ENCODE measurements around the gene QRFP. TPM values are rescaled to one million over a fixed set of nuclear protein-coding genes. Genes with fewer than 3 reads are reported as not detected.
A peak's percentile ranks its signal among the peaks of the same experiment; 100 is the strongest.

Gene QRFP
- total RNA-seq, 6 experiments from 2014 or later, result not detected

- peak overlapping the region; percentile 60; the same call in 1 of the 2 replicates for H3K27ac Mint-ChIP-seq
- H3K9me3 Mint-ChIP-seq, result no peaks in the 10 kb centered on the region
- peaks cover 64% of the 10 kb centered on the region for H3K4me1 Mint-ChIP-seq (ENCODE audit: low read depth)
- peak; percentile 57; the same call in 1 of the 2 replicates for TF ChIP-seq CTCF (IDR thresholded peaks at IDR 0.05)
- peaks cover 13% of the 10 kb centered on the region for H3K27me3 Mint-ChIP-seq (ENCODE audit: insufficient read depth)
- peak overlapping the region; percentile 74; the same call in 1 of the 2 replicates for H3K4me3 Mint-ChIP-seq
- no peak for DNase-seq
- H3K36me3 Mint-ChIP-seq (ENCODE audit: low read depth), result no peaks in the 10 kb centered on the region
Measured at GRCh38 chr9:130932255-130933079, 35.9 kb upstream of the QRFP start.

- no peaks in the 10 kb centered on the region for H3K9me3 Mint-ChIP-seq
- DNase-seq, result no peak
- peaks cover 11% of the 10 kb centered on the region for H3K27me3 Mint-ChIP-seq (ENCODE audit: insufficient read depth)
- H3K4me3 Mint-ChIP-seq, result peak overlapping the region; percentile 74; the same call in 1 of the 2 replicates
- TF ChIP-seq CTCF (IDR thresholded peaks at IDR 0.05), result no peak
- H3K27ac Mint-ChIP-seq, result peak overlapping the region; percentile 60; the same call in 1 of the 2 replicates
- H3K36me3 Mint-ChIP-seq (ENCODE audit: low read depth), result no peaks in the 10 kb centered on the region
- peaks cover 57% of the 10 kb centered on the region for H3K4me1 Mint-ChIP-seq (ENCODE audit: low read depth)
Measured at GRCh38 chr9:130931508-130932254, 35.1 kb upstream of the QRFP start.

- TF ChIP-seq CTCF (IDR thresholded peaks at IDR 0.05), result no peak
Measured at GRCh38 chr9:130930804-130931349, 34.3 kb upstream of the QRFP start.

GRCh38 chr9:130930132-130930803 is 33.7 kb upstream of the QRFP start:
- Mint-ChIP-seq H3K9me3 (no peaks in the 10 kb centered on the region), H3K4me1 (ENCODE audit: low read depth) (peaks cover 45% of the 10 kb centered on the region), H3K27me3 (ENCODE audit: insufficient read depth) (peaks cover 11% of the 10 kb centered on the region), H3K36me3 (ENCODE audit: low read depth) (no peaks in the 10 kb centered on the region), H3K4me3 (no peak overlapping the region), H3K27ac (no peak overlapping the region)
- no peak for DNase-seq
- no peak for TF ChIP-seq CTCF (IDR thresholded peaks at IDR 0.05)

More at GRCh38 chr9:130930804-130931349, 34.3 kb upstream of the QRFP start:
- Mint-ChIP-seq H3K27me3 (ENCODE audit: insufficient read depth) (peaks cover 11% of the 10 kb centered on the region), H3K27ac (no peak overlapping the region), H3K36me3 (ENCODE audit: low read depth) (no peaks in the 10 kb centered on the region), H3K4me1 (ENCODE audit: low read depth) (peaks cover 49% of the 10 kb centered on the region), H3K9me3 (no peaks in the 10 kb centered on the region), H3K4me3 (no peak overlapping the region)
- DNase-seq, result no peak

- no peak overlapping the region for H3K4me3 Mint-ChIP-seq
- no peak for DNase-seq
- H3K27ac Mint-ChIP-seq, result no peak overlapping the region
- no peaks in the 10 kb centered on the region for H3K9me3 Mint-ChIP-seq
- no peaks in the 10 kb centered on the region for H3K36me3 Mint-ChIP-seq (ENCODE audit: low read depth)
- TF ChIP-seq CTCF (IDR thresholded peaks at IDR 0.05), result no peak
- peaks cover 38% of the 10 kb centered on the region for H3K4me1 Mint-ChIP-seq (ENCODE audit: low read depth)
- peaks cover 8% of the 10 kb centered on the region for H3K27me3 Mint-ChIP-seq (ENCODE audit: insufficient read depth)
Measured at GRCh38 chr9:130929571-130930038, 33.0 kb upstream of the QRFP start.
